GM12875 (cell line): ENCODE data around the gene PTPN13.
"Not testable (repeated sequence)": the region's sequence is repeated elsewhere in the genome, so short reads cannot be mapped to it uniquely, and the experiment has no call there.

Experiments
- H3K4me3 ChIP-seq: one replicate; pipeline ENCODE4 v1.5.1; 2011; ENCODE audit warnings: low read depth, low read length, control low read depth
- TF ChIP-seq, protein P1 (sequence below): IDR thresholded peaks from 2 replicates; pipeline ENCODE4 v1.5.1; 2011; ENCODE audit warnings: low read depth, mild to moderate bottlenecking, control low read depth, inconsistent platforms, low read length, moderate library complexity, borderline replicate concordance; ENCODE audit not compliant: insufficient read depth

PTPN13 gene

DNA sequence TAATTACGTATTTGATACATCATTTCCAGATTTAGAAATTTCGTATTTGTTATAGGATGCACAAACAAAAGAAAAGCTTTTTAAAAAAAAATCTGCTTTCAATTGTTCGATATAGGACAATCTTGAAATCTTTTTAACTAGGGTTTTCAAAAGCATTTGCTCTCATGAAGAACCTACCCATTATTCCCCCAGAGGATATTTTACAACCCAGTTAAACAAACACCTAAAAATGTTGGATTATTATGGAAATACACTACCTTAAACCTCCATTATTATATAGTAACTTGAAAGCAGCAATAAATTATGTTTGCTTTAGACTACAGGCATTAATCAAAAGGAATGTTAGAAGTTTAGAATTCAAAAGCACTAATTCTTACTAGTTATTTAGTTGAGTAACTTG, 110.5 kb downstream of the PTPN13 start:
- TF ChIP-seq, protein P1, sequence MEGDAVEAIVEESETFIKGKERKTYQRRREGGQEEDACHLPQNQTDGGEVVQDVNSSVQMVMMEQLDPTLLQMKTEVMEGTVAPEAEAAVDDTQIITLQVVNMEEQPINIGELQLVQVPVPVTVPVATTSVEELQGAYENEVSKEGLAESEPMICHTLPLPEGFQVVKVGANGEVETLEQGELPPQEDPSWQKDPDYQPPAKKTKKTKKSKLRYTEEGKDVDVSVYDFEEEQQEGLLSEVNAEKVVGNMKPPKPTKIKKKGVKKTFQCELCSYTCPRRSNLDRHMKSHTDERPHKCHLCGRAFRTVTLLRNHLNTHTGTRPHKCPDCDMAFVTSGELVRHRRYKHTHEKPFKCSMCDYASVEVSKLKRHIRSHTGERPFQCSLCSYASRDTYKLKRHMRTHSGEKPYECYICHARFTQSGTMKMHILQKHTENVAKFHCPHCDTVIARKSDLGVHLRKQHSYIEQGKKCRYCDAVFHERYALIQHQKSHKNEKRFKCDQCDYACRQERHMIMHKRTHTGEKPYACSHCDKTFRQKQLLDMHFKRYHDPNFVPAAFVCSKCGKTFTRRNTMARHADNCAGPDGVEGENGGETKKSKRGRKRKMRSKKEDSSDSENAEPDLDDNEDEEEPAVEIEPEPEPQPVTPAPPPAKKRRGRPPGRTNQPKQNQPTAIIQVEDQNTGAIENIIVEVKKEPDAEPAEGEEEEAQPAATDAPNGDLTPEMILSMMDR = no peak
- H3K4me3 ChIP-seq = no peak overlapping the region

GRCh38 chr4:86706923-86707597, 112.9 kb downstream of the PTPN13 start:
- TF ChIP-seq, protein P1 = no peak
- H3K4me3 ChIP-seq = no peak overlapping the region

DNA sequence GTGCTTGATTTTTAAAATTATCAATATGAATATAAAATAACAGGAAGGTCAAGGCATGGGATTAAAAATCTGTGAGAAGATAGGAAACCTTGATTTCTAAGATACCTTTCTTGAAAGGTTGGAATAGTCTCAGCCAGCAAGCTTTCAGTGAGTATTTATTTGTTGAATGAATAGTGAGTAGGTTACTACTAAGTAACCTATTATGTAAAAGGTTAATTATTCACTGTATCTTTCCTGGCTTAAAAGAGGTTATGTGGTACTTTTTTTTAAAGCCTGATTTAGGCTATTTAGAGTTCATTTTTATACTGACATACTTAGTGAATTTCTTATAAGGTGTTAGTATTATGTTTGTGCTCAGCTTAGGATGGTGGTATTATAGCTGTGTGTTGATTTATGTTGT, 123.5 kb downstream of the PTPN13 start:
- TF ChIP-seq, protein P1 = no peak

GRCh38 chr4:86718152-86718551, 124.0 kb downstream of the PTPN13 start:
- TF ChIP-seq, protein P1 = no peak
- H3K4me3 ChIP-seq = no peak overlapping the region

More for the DNA sequence above, 123.5 kb downstream of the PTPN13 start:
- H3K4me3 ChIP-seq = no peak overlapping the region

DNA sequence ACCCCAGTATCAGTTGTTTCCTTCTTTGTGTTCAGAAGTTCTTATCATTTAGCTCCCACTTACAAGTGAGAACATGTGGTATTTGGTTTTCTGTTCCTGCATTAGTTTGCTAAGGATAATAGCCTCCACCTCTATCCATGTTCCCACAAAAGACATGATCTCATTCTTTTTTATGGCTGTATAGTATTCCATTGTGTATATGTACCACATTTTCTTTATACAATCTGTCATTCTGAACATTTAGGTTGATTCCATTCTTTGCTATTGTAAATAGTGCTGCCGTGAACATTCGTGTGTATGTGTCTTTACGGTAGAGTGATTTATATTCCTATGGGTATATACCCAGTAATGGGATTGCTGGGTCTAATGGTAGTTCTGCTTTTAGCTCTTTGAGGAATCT, 125.0 kb downstream of the PTPN13 start:
- not testable (repeated sequence) for H3K4me3 ChIP-seq

GRCh38 chr4:86720508-86721068, 126.5 kb downstream of the PTPN13 start:
- H3K4me3 ChIP-seq = no peak overlapping the region
- TF ChIP-seq, protein P1 = no peak

GRCh38 chr4:86721412-86721811, 127.3 kb downstream of the PTPN13 start:
- TF ChIP-seq, protein P1 = no peak
- no peak overlapping the region for H3K4me3 ChIP-seq

DNA sequence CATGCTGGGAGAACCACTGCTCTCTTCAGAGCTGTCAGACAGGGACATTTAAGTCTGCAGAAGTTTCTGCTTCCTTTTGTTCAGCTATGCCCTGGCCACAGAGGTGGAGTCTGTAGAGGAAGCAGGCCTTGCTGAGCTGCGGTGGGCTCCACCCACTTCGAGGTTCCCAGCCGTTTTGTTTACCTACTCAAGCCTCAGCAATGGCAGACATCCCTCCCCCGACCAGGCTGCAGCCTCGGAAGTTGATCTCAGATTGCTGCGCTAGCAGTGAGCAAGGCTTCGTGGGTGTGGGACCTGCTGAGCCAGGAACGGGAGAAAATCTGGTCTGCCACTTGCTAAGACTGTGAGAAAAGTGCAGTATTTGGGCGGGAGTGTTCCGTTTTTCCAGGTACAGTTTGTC, 136.2 kb downstream of the PTPN13 start:
- TF ChIP-seq, protein P1 = no peak
- H3K4me3 ChIP-seq = no peak overlapping the region
